Measurements from ENCODE around the gene SLC66A2.

GRCh38 chr18:79873449-79874110 lies 77.9 kb downstream of the SLC66A2 start:
- TF ChIP-seq, protein P1, sequence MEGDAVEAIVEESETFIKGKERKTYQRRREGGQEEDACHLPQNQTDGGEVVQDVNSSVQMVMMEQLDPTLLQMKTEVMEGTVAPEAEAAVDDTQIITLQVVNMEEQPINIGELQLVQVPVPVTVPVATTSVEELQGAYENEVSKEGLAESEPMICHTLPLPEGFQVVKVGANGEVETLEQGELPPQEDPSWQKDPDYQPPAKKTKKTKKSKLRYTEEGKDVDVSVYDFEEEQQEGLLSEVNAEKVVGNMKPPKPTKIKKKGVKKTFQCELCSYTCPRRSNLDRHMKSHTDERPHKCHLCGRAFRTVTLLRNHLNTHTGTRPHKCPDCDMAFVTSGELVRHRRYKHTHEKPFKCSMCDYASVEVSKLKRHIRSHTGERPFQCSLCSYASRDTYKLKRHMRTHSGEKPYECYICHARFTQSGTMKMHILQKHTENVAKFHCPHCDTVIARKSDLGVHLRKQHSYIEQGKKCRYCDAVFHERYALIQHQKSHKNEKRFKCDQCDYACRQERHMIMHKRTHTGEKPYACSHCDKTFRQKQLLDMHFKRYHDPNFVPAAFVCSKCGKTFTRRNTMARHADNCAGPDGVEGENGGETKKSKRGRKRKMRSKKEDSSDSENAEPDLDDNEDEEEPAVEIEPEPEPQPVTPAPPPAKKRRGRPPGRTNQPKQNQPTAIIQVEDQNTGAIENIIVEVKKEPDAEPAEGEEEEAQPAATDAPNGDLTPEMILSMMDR (IDR thresholded peaks at IDR 0.05), result no peak
- TF ChIP-seq POLR2A (IDR thresholded peaks at IDR 0.05), result no peak

Measured in adrenal gland (tissue), 5 donors.